Fibroblast of the aortic adventitia (primary cell): ENCODE measurements around the gene SPTBN1. TPM values are rescaled to one million over a fixed set of nuclear protein-coding genes. Genes with fewer than 3 reads are reported as not detected.

Experiments used
- DNase-seq: peaks from one replicate; pipeline ENCODE4 v3.0.0-alpha.2; 2010; ENCODE audit warnings: low read depth
- H3K4me3 ChIP-seq: 2 replicates; pipeline ENCODE4 v1.5.1; 2011; ENCODE audit warnings: low read depth, mild to moderate bottlenecking, control low read depth, low read length, moderate library complexity
- total RNA-seq: library from RNA; depleted of rRNA; stranded (reverse); fragments of >200 nt; gene quantifications from 2 replicates; pipeline ENCODE4 v1.2.3, GENCODE V29; 2012; ENCODE audit warnings: low replicate concordance
- TF ChIP-seq, protein P1 (sequence below): IDR thresholded peaks from 2 replicates; pipeline ENCODE4 v1.5.1; 2011; ENCODE audit warnings: mild to moderate bottlenecking, low read length, control low read depth, inconsistent platforms; ENCODE audit not compliant: insufficient read depth

The SPTBN1 gene
- total RNA-seq, 1 donor, result 293 TPM

GRCh38 chr2:54551123-54551756, 95.1 kb downstream of the SPTBN1 start:
- TF ChIP-seq, protein P1, sequence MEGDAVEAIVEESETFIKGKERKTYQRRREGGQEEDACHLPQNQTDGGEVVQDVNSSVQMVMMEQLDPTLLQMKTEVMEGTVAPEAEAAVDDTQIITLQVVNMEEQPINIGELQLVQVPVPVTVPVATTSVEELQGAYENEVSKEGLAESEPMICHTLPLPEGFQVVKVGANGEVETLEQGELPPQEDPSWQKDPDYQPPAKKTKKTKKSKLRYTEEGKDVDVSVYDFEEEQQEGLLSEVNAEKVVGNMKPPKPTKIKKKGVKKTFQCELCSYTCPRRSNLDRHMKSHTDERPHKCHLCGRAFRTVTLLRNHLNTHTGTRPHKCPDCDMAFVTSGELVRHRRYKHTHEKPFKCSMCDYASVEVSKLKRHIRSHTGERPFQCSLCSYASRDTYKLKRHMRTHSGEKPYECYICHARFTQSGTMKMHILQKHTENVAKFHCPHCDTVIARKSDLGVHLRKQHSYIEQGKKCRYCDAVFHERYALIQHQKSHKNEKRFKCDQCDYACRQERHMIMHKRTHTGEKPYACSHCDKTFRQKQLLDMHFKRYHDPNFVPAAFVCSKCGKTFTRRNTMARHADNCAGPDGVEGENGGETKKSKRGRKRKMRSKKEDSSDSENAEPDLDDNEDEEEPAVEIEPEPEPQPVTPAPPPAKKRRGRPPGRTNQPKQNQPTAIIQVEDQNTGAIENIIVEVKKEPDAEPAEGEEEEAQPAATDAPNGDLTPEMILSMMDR, result no peak
- no peak for DNase-seq
- H3K4me3 ChIP-seq, result no peak overlapping the region

DNA sequence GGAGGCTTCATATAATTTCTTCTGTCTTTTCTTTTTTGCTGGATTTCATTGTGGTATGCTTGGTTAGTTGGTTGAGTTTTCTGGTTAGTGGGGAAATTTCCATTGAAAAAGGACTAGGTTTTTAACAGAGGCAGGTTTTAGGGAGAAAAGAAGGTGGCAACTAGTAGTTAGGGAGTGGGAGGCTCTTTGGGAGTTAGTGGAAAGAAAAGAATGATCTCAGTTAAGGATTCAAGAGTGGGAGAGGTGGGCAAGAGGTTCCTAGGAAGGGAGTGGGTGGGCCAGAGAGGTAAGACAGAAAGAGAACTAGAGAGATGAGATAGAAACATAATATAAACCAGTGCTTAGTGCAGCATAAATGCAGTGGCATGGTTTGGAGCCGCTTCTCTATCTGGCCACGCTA, 96.9 kb downstream of the SPTBN1 start:
- DNase-seq, result no peak
- TF ChIP-seq, protein P1, result no peak
- no peak overlapping the region for H3K4me3 ChIP-seq

DNA sequence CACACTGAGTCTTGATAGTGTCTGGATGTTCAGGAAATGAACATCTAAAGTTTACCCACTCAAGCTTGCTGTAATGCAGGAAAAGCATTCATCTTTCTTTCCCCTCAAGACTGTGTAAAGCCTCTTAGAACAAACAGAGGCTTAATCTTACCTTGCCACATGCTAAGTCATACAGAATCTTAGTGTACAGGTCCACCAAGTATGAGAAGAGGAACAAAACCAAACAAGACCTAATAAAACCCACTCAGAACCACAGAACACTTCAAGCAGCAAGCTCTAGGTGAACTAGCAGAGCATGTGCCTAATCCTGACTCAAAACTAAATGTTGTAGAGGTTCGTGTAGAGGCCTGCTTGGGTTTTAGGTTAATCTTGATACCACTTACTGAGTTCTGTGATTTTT, 97.6 kb downstream of the SPTBN1 start:
- no peak for DNase-seq
- no peak overlapping the region for H3K4me3 ChIP-seq

DNA sequence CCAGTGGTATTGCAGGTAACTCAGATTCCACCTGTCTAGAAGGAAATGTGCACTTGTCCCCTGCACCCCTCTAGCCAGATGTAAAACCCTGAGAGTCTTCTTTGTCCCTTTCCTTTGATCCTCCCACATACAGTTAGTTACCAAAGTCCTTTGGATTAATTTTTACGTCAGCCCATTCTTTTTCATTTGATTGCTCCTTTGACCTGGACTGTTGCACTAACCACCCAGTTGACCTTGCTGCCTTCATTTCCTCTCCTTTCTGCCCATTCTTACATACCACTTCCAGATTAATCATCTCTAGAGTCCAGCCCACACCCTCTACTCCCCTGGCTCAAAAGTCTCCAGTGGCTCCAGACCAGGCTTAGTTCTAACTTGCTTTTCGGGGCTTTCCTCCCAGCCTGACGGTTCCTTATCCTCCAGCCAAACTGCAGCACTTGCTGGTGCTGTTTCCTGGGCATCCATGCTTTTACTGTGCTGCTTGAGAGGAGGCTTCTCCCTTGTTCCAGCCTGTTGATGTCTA, 99.3 kb downstream of the SPTBN1 start:
- H3K4me3 ChIP-seq, result no peak overlapping the region
- TF ChIP-seq, protein P1, result no peak
- DNase-seq, result peak; percentile 64

More for the DNA sequence above, 97.6 kb downstream of the SPTBN1 start:
- TF ChIP-seq, protein P1, result no peak

DNA sequence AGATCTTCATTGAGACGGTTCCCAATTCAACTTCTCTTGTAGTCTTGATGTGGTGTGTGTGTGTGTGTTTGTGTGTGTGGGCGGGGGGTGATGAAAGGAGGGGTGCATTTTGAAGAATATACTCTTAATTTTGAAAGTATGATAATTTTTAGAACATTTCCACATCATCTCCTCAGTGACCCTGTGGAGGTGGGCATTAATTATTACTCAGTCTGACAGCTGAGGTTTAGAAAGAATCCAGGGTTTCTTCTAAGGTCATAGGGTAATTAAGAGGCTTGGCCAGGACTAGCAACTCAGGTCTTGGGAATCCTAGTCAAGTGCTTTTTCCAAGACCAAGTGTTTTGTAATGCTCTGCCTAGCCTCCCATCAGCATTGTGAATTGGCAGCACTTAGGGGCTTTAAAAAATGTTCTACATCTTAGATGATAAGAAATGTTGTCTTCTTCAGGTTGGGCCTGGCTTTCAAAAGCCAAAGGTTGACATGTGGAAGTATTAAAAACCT, 100.5 kb downstream of the SPTBN1 start:
- peak; percentile 95 for DNase-seq
- TF ChIP-seq, protein P1, result no peak
- H3K4me3 ChIP-seq, result no peak overlapping the region

DNA sequence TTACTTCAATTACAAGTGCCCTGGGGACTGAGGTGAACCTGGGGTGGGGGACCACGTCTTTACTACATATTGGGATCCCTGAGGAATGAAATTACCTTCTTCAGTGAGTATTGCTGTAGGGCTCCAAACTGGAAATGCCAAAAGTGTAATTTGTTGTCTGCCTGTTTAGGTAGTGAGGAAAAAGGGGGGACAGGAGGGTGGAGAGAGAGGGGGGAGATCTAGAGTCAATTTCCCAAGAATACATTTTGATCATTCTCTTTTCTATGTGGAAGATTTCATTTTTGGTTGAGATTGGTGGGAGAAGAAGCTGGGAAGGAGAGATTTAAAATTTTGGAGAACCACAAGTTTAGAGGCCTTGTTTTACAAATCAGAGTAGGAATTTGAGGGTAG, 101.1 kb downstream of the SPTBN1 start:
- no peak overlapping the region for H3K4me3 ChIP-seq
- no peak for DNase-seq
- TF ChIP-seq, protein P1, result no peak
